Panc1 (cell line): ENCODE measurements around the gene OTUD7B. TPM values are rescaled to one million over a fixed set of nuclear protein-coding genes. Genes with fewer than 3 reads are reported as not detected.

Source experiments
- ATAC-seq: fragments of 200-7000 bp; cut with Tn5 transposase; 2 replicates; pipeline ENCODE4 v1.9.1; 2020; ENCODE audit warnings: mild to moderate bottlenecking, moderate library complexity
- BruUV-seq: library from RNA; stranded (reverse); fragments of 400-500 nt; replicated peaks from 2 replicates; lab custom pipeline; 2021; lab: Mats Ljungman, UMichigan
- CTCF ChIA-PET: fragments of 300-600 bp; sonication (Branson Sonifier 250); formaldehyde crosslinking; loops from one replicate; lab custom pipeline; 2022; ENCODE audit warnings: antibody characterized with exemption; lab: Charles Lee
- POLR2A ChIA-PET: fragments of 300-600 bp; sonication (Branson Sonifier 250); formaldehyde crosslinking; loops from one replicate; lab custom pipeline; 2022; ENCODE audit warnings: antibody characterized with exemption; lab: Charles Lee
- DNase-seq: peaks from one replicate; pipeline ENCODE4 v3.0.0-alpha.2; 2010; ENCODE audit warnings: low read depth, low spot score
- H3K27ac ChIP-seq: 2 replicates; pipeline ENCODE4 v1.5.1; 2011; ENCODE audit warnings: mild to moderate bottlenecking, low read length, inconsistent platforms
- H3K27me3 ChIP-seq: fragments of 200-500 bp; sonication (Bioruptor generic); 2 replicates; pipeline ENCODE4 v1.6.0; 2014; ENCODE audit warnings: low read length, inconsistent platforms; ENCODE audit not compliant: control insufficient read depth, insufficient read depth
- H3K36me3 ChIP-seq: fragments of 200-500 bp; sonication (Bioruptor generic); 2 replicates; pipeline ENCODE4 v1.5.1; 2014; ENCODE audit warnings: inconsistent platforms, mild to moderate bottlenecking, low read length, moderate library complexity; ENCODE audit not compliant: control insufficient read depth, insufficient read depth
- H3K4me1 ChIP-seq: 2 replicates; pipeline ENCODE4 v1.5.1; 2011; ENCODE audit warnings: inconsistent platforms, mild to moderate bottlenecking, low read length, moderate library complexity; ENCODE audit not compliant: control insufficient read depth, insufficient read depth
- H3K4me3 ChIP-seq, 2 experiments: 2 replicates each; pipeline ENCODE4 v1.5.1; 2011 to 2012; ENCODE audit warnings: low read depth in 2 of 2, low read length in 2 of 2, mild to moderate bottlenecking in 2 of 2, inconsistent platforms in 1 of 2, moderate library complexity in 1 of 2
- H3K9me3 ChIP-seq: fragments of 200-500 bp; sonication (Bioruptor generic); 2 replicates; pipeline ENCODE4 v1.5.1; 2014; ENCODE audit warnings: low read depth, mild to moderate bottlenecking, inconsistent platforms, low read length, moderate library complexity; ENCODE audit not compliant: control insufficient read depth, insufficient read depth
- POLR2AphosphoS5 ChIP-seq: IDR thresholded peaks from 2 replicates; pipeline ENCODE4 v1.6.1; 2012; ENCODE audit warnings: mild to moderate bottlenecking, low read depth, low read length, moderate library complexity
- SIN3A ChIP-seq: IDR thresholded peaks from 2 replicates; pipeline ENCODE4 v1.6.1; 2012; ENCODE audit warnings: low read depth, mild to moderate bottlenecking, low read length, moderate library complexity, borderline replicate concordance; ENCODE audit not compliant: insufficient read depth
- TCF7L2 ChIP-seq: IDR thresholded peaks from 2 replicates; pipeline ENCODE4 v1.6.1; 2011; ENCODE audit warnings: mild to moderate bottlenecking, low read depth, low read length, inconsistent platforms
- in situ Hi-C: cut with HindIII; loops from 2 replicates; pipeline ENCODE4 v1.10.0; 2016; ENCODE audit warnings: low sequenced_read_pairs, low pct_unique_long_range_greater_than_20kb
- intact Hi-C: fragments of 100-400 bp; cut with micrococcal nuclease; formaldehyde crosslinking; loops from one replicate; pipeline ENCODE4 v1.10.0; 2022; ENCODE audit not compliant: unreplicated experiment
- total RNA-seq: library from RNA; stranded (reverse); gene quantifications from one replicate; pipeline ENCODE4 v1.2.1, GENCODE V29; 2021; ENCODE audit not compliant: unreplicated experiment
- TF ChIP-seq, protein P1 (sequence below): fragments of 450-650 bp; IDR thresholded peaks from 2 replicates; pipeline ENCODE4 v1.5.1; 2017; ENCODE audit warnings: mild to moderate bottlenecking
- TF ChIP-seq, protein P2 (sequence below), 2 experiments: IDR thresholded peaks; 2 replicates each; pipeline ENCODE4 v1.6.1; 2011 to 2012; ENCODE audit warnings: low read depth in 2 of 2, control low read depth in 1 of 2, low read length in 1 of 2, mild to moderate bottlenecking in 1 of 2, moderate library complexity in 1 of 2; ENCODE audit not compliant: insufficient read depth in 1 of 2

OTUD7B gene
- total RNA-seq, 1 experiment from 2014 or later, result 24.1 TPM

DNA sequence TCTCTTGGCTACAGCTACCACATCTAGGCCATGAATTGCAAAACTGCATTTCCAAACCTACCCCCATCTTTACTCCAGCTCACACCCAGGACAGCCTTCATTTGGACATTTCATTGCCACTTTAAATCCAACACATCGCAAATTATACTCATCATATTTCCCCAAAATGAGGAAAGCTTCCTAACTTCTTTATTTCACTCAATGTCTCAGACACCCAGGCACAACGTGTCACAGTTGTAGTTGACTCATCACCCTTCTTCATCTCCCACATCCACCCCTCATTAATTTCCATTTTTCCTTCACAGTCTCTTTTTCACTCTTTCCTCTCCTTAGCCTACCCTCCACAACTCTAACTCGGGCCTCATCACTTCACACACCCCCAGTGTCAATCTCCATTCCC, 6.7 kb downstream of the OTUD7B start:
- no peak for TF ChIP-seq TCF7L2
- no peak for TF ChIP-seq SIN3A
- no peak for TF ChIP-seq POLR2AphosphoS5
- TF ChIP-seq, protein P1, sequence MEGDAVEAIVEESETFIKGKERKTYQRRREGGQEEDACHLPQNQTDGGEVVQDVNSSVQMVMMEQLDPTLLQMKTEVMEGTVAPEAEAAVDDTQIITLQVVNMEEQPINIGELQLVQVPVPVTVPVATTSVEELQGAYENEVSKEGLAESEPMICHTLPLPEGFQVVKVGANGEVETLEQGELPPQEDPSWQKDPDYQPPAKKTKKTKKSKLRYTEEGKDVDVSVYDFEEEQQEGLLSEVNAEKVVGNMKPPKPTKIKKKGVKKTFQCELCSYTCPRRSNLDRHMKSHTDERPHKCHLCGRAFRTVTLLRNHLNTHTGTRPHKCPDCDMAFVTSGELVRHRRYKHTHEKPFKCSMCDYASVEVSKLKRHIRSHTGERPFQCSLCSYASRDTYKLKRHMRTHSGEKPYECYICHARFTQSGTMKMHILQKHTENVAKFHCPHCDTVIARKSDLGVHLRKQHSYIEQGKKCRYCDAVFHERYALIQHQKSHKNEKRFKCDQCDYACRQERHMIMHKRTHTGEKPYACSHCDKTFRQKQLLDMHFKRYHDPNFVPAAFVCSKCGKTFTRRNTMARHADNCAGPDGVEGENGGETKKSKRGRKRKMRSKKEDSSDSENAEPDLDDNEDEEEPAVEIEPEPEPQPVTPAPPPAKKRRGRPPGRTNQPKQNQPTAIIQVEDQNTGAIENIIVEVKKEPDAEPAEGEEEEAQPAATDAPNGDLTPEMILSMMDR, result no peak
- TF ChIP-seq, protein P2, sequence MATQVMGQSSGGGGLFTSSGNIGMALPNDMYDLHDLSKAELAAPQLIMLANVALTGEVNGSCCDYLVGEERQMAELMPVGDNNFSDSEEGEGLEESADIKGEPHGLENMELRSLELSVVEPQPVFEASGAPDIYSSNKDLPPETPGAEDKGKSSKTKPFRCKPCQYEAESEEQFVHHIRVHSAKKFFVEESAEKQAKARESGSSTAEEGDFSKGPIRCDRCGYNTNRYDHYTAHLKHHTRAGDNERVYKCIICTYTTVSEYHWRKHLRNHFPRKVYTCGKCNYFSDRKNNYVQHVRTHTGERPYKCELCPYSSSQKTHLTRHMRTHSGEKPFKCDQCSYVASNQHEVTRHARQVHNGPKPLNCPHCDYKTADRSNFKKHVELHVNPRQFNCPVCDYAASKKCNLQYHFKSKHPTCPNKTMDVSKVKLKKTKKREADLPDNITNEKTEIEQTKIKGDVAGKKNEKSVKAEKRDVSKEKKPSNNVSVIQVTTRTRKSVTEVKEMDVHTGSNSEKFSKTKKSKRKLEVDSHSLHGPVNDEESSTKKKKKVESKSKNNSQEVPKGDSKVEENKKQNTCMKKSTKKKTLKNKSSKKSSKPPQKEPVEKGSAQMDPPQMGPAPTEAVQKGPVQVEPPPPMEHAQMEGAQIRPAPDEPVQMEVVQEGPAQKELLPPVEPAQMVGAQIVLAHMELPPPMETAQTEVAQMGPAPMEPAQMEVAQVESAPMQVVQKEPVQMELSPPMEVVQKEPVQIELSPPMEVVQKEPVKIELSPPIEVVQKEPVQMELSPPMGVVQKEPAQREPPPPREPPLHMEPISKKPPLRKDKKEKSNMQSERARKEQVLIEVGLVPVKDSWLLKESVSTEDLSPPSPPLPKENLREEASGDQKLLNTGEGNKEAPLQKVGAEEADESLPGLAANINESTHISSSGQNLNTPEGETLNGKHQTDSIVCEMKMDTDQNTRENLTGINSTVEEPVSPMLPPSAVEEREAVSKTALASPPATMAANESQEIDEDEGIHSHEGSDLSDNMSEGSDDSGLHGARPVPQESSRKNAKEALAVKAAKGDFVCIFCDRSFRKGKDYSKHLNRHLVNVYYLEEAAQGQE (IDR thresholded peaks at IDR 0.05; ENCODE audit: insufficient read depth in 1 of 2, low read depth in 2 of 2, low read length in 1 of 2), result no peak
- intact Hi-C loops, result no loop called here
- no peak overlapping the region for H3K4me3 ChIP-seq
- BruUV-seq, result no TSS peak
- in situ Hi-C loops, result no loop called here
- H3K4me1 ChIP-seq, result peaks cover 16% of the 10 kb centered on the region
- ChIA-PET CTCF (no interaction called here), POLR2A (interaction anchor here (0.7 kb wide), 1 partner anchor 16 kb away, joined by 7 read pairs; no protein-coding TSS in a partner anchor)
- H3K36me3 ChIP-seq, result no peaks in the 10 kb centered on the region
- H3K27me3 ChIP-seq, result no peaks in the 10 kb centered on the region
- DNase-seq, result no peak
- H3K9me3 ChIP-seq, result no peaks in the 10 kb centered on the region
- ATAC-seq, result no peak
- H3K27ac ChIP-seq, result no peak overlapping the region

DNA sequence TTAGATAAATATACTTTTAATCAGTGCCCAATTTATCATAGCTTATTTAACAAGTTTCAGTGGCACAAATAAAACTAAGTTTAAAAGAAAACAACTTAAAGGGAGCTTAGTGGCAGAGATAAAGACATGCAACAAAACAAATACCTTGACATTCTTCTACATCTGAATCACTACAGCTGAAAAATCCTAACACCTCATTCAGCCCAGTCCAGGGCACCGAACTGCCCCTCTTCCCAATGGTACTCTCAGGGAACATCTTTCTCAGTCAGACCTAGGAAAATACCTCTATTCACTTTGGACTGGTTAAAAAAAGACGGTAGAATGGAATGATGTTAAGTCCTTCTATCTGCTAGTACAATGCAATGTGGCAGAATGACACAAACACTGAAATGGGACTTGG, 8.3 kb downstream of the OTUD7B start:
- in situ Hi-C loops, result no loop called here
- Histone ChIP-seq H3K9me3 (no peaks in the 10 kb centered on the region), H3K27me3 (no peaks in the 10 kb centered on the region), H3K36me3 (no peaks in the 10 kb centered on the region), H3K4me1 (0 out of 2 replicates have a peak, but pooled peaks cover 2% of the 10 kb centered on the region), H3K27ac (no peak overlapping the region), H3K4me3 (no peak overlapping the region)
- TF ChIP-seq, protein P2 (IDR thresholded peaks at IDR 0.05; ENCODE audit: insufficient read depth in 1 of 2, low read depth in 2 of 2, low read length in 1 of 2), result no peak
- TF ChIP-seq TCF7L2 (no peak), POLR2AphosphoS5 (no peak)
- no peak for DNase-seq
- intact Hi-C loops, result no loop called here
- ATAC-seq, result no peak
- CTCF ChIA-PET, result no interaction called here
- POLR2A ChIA-PET, result no interaction called here
- BruUV-seq, result no TSS peak
